Smooth muscle cell (in vitro differentiated cells): ENCODE measurements around the gene PLEKHN1. TPM values are rescaled to one million over a fixed set of nuclear protein-coding genes. Genes with fewer than 3 reads are reported as not detected.

Source experiments
- DNase-seq: peaks from one replicate; lab custom pipeline; 2025; ENCODE audit not compliant: unreplicated experiment; lab: John Stamatoyannopoulos, UW
- H2AFZ ChIP-seq: fragments of 200-600 bp; sonication (generic); 2 replicates; pipeline ENCODE4 v1.6.0; 2016; ENCODE audit warnings: antibody characterized with exemption, low read depth, mild to moderate bottlenecking
- H3F3A ChIP-seq: fragments of 200-600 bp; sonication (generic); 2 replicates; pipeline ENCODE4 v1.6.0; 2017; ENCODE audit warnings: antibody characterized with exemption, low read depth
- H3K27ac ChIP-seq: fragments of 200-600 bp; sonication (generic); 2 replicates; pipeline ENCODE4 v1.5.1; 2016; ENCODE audit warnings: low read depth, mild to moderate bottlenecking
- H3K27me3 ChIP-seq: fragments of 200-600 bp; sonication (generic); 2 replicates; pipeline ENCODE4 v1.6.1; 2016; ENCODE audit warnings: low read depth, mild to moderate bottlenecking
- H3K36me3 ChIP-seq: fragments of 200-600 bp; sonication (generic); 2 replicates; pipeline ENCODE4 v1.5.1; 2016; ENCODE audit warnings: low read depth
- H3K4me1 ChIP-seq: fragments of 200-600 bp; sonication (generic); 2 replicates; pipeline ENCODE4 v1.5.1; 2016; ENCODE audit warnings: low read depth
- H3K4me2 ChIP-seq: fragments of 200-600 bp; sonication (generic); 2 replicates; pipeline ENCODE4 v1.6.0; 2016; ENCODE audit warnings: mild to moderate bottlenecking
- H3K4me3 ChIP-seq: fragments of 200-600 bp; sonication (generic); 2 replicates; pipeline ENCODE4 v1.5.1; 2016; ENCODE audit warnings: mild to moderate bottlenecking
- H3K79me2 ChIP-seq: fragments of 200-600 bp; sonication (generic); 2 replicates; pipeline ENCODE4 v1.6.0; 2016; ENCODE audit warnings: low read depth, mild to moderate bottlenecking
- H3K9ac ChIP-seq: fragments of 200-600 bp; sonication (generic); 2 replicates; pipeline ENCODE4 v1.6.0; 2016; ENCODE audit warnings: low read depth
- H3K9me3 ChIP-seq: fragments of 200-600 bp; sonication (generic); replicated peaks from 2 replicates; pipeline ENCODE4 v1.5.1; 2016; ENCODE audit warnings: low read depth
- H4K20me1 ChIP-seq: fragments of 200-600 bp; sonication (generic); 2 replicates; pipeline ENCODE4 v1.6.0; 2016; ENCODE audit warnings: low read depth
- CTCF ChIP-seq: fragments of 200-600 bp; sonication (generic); IDR thresholded peaks from 2 replicates; pipeline ENCODE4 v1.5.1; 2017; ENCODE audit warnings: borderline replicate concordance, mild to moderate bottlenecking, antibody characterized with exemption; ENCODE audit not compliant: insufficient read depth, poor library complexity, severe bottlenecking
- WGBS: methylation state at CpG from one replicate; pipeline ENCODE4 v1.1.7; 2016; ENCODE audit warnings: low lambda C conversion rate; 5-methylcytosine and 5-hydroxymethylcytosine counted together
- polyA plus RNA-seq: library from polyadenylated mRNA; unstranded; fragments of >200 nt; fragmentation: Nextera tagmentation; extraction: Ambion mirVana; gene quantifications from 2 replicates; pipeline ENCODE4 v1.2.1, GENCODE V29; 2016
- total RNA-seq: library from RNA; depleted of rRNA; stranded (reverse); fragments of >200 nt; gene quantifications from 2 replicates; pipeline ENCODE4 v1.2.3, GENCODE V29; 2014

Gene PLEKHN1
- total and polyA plus RNA-seq, 2 experiments from 2014 or later: 2.6 to 5.2 TPM

GRCh38 chr1:959731-960362, 6.4 kb upstream of the PLEKHN1 start:
- no peak overlapping the region for H3K27ac ChIP-seq
- no peaks in the 10 kb centered on the region for H3K9me3 ChIP-seq
- H3K4me2 ChIP-seq: peak overlapping the region; percentile 91
- H3K4me1 ChIP-seq: peaks cover 6% of the 10 kb centered on the region
- peak overlapping the region; percentile 96 for H3K4me3 ChIP-seq
- no peaks in the 10 kb centered on the region for H3F3A ChIP-seq
- H2AFZ ChIP-seq: no peak overlapping the region
- no peak for DNase-seq
- no peaks in the 10 kb centered on the region for H3K27me3 ChIP-seq
- peak overlapping the region; percentile 62 for H3K9ac ChIP-seq
- H3K36me3 ChIP-seq: no peaks in the 10 kb centered on the region
- TF ChIP-seq CTCF: no peak
- H4K20me1 ChIP-seq: peaks cover 15% of the 10 kb centered on the region
- WGBS: 28% methylated on average over 30 of the region's 57 CpGs
- H3K79me2 ChIP-seq: peaks cover 21% of the 10 kb centered on the region

DNA sequence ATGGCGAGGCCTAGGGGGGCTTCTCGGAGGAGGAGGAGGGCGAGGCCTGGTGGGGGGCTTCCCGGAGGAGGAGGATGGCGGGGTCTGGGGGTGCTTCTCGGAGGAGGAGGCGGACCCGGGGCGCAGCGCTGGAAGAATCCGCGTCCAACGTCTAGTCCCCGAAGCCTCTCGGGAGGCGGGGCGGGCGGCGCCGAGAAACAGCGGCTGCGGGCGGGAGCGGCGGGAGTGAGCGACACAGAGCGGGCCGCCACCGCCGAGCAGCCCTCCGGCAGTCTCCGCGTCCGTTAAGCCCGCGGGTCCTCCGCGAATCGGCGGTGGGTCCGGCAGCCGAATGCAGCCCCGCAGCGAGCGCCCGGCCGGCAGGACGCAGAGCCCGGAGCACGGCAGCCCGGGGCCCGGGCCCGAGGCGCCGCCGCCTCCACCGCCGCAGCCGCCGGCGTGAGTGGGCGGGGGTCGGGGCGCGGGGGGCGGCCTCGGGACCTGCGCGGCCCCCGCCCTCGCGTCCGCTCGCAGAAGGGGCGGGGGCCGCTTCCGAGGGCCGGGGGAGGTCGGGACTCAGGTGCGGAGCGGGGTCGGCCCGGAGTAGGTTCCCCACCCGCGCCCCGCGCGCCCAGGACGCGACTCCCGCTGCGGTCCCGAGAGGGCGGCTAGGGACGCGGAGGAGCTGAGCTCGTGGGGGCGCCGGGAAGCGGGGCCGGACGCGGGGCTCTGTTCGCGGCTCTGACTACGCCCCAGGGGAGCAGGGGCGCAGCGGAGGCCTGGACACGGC, 5.7 kb upstream of the PLEKHN1 start, which contains the start of gene KLHL17:
Gene KLHL17, plus strand, starts transcription at position 222 of the 769 bp plus-strand sequence. Its CDS starts 110 bp downstream, at position 332.
- Histone ChIP-seq H3K36me3 (no peaks in the 10 kb centered on the region), H3K9me3 (no peaks in the 10 kb centered on the region), H2AFZ (no peak within 1 kb of the TSS), H3K27me3 (no peaks in the 10 kb centered on the region), H3F3A (no peaks in the 10 kb centered on the region), H3K9ac (peak within 1 kb of the TSS; percentile 62), H3K27ac (no peak within 1 kb of the TSS), H3K79me2 (peaks cover 21% of the 10 kb centered on the region), H3K4me2 (peak within 1 kb of the TSS; percentile 91), H4K20me1 (peaks cover 15% of the 10 kb centered on the region), H3K4me1 (peaks cover 6% of the 10 kb centered on the region), H3K4me3 (peak within 1 kb of the TSS; percentile 96)
- WGBS: 4% methylated on average over 8 of the region's 109 CpGs
- no peak for TF ChIP-seq CTCF
- DNase-seq: peak; percentile 14

- Histone ChIP-seq H3F3A (no peaks in the 10 kb centered on the region), H3K4me3 (peak overlapping the region; percentile 96), H3K9ac (no peak overlapping the region), H3K4me1 (peaks cover 9% of the 10 kb centered on the region), H3K9me3 (no peaks in the 10 kb centered on the region), H3K27me3 (no peaks in the 10 kb centered on the region), H4K20me1 (peaks cover 15% of the 10 kb centered on the region), H3K27ac (no peak overlapping the region), H2AFZ (no peak overlapping the region), H3K79me2 (peaks cover 21% of the 10 kb centered on the region), H3K4me2 (peak overlapping the region; percentile 91), H3K36me3 (no peaks in the 10 kb centered on the region)
- WGBS: 54% methylated on average over 33 of the region's 56 CpGs
- no peak for TF ChIP-seq CTCF
- no peak for DNase-seq
Measured at GRCh38 chr1:961132-961669, 5.1 kb upstream of the PLEKHN1 start.
